Left renal cortex interstitium (tissue), 4 donors: ENCODE data around the gene UBE2F. TPM values are rescaled to one million over a fixed set of nuclear protein-coding genes. Genes with fewer than 3 reads are reported as not detected.

ENCODE experiments used
- DNase-seq, 4 donors: peaks; one replicate each; pipeline ENCODE4 v3.0.0-alpha.2; 2013; ENCODE audit warnings: low read depth in 4 of 4, low spot score in 2 of 4, missing footprints in 1 of 4
- polyA plus RNA-seq, 4 donors: library from polyadenylated mRNA; unstranded; fragments of 120-200 nt; gene quantifications; one replicate each; pipeline ENCODE4 v1.2.1, GENCODE V29; 2013; ENCODE audit not compliant: insufficient read length in 4 of 4

The UBE2F gene
- polyA plus RNA-seq, 4 donors, result 41.9 to 46.4 (median 43.6) TPM

DNA sequence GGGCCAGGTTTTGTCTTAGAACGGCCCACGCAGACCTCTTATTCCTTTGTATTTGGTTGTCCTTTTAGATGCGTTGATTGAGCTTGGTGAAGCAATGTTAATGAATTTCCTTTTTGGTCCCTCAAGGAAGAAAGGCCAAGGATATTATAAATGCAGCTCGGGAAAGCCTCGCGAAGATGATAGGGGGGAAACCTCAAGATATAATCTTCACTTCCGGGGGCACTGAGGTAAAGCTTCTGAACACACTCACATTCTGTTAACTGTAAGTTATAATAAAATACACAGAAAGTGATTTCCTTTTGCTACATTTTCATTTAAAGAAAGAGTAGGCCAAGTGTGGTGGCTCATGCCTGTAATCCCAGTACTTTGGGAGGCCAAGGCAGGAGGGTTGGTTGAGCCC is 101.1 kb downstream of the UBE2F start:
- no peak for DNase-seq

DNA sequence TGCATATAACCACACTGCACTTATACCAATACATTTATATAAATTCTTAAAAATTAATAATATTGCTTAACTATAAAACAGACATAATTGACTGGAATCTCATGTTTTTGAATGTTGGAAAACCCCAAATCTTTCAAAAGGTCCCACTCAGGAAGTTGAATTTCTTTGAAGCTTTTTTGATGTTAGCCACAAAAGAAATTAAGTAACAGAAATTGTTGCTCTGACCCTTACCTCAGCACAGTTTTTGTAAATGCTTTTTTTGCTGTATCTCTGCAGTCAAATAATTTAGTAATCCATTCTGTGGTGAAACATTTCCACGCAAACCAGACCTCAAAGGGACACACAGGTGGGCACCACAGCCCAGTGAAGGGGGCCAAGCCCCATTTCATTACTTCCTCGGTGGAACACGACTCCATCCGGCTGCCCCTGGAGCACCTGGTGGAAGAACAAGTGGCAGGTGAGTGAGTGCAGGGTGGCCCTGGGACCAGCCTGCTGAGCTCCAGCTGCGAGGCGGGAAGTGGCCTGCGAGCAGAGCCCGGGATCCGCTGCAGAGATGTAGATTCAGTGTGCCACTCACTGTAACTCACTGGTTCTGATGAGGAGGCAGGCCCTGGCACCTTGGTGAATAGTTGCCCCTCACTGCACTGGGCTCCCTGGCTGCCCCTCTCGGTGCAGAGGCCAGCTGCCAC is 102.4 kb downstream of the UBE2F start:
- no peak for DNase-seq

DNA sequence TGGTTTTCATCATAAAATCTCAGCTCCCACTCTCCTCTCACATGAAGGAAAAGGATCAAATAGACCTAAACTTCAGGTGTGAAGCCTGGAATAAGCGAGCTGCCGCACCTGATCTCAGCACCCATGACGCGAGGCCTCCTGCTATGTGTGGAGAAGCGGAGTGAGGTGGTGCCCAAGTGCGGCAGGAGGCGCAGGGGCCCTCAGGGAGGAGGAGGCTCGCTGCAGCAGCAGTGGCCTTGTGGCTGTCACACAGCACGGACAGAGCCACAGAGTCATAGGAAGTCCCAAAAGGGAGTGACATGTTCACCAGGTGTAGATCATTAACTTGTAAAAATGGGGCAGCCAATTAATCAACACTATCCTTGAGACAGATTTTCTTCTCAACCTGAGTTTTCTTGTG is 103.1 kb downstream of the UBE2F start:
- no peak for DNase-seq

DNA sequence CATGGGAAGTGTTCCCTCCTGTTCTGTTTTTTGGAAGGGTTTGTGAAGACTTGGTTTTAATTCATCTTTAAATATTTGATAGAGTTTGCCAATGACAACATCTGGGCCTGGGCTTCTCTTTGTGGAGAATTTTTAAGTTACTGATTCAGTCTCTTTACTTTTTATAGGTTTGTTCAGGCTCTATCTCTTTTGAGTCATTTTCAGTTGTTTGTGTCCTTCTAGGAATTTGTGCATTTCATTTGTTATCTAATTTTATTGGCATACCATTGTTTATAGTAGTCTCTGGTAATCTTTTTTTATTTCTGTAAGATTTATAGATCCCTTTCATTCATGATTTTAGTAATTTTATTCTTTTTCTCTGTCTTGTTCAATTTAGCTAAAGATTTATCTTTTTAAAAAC is 108.6 kb downstream of the UBE2F start:
- DNase-seq, result no peak

DNA sequence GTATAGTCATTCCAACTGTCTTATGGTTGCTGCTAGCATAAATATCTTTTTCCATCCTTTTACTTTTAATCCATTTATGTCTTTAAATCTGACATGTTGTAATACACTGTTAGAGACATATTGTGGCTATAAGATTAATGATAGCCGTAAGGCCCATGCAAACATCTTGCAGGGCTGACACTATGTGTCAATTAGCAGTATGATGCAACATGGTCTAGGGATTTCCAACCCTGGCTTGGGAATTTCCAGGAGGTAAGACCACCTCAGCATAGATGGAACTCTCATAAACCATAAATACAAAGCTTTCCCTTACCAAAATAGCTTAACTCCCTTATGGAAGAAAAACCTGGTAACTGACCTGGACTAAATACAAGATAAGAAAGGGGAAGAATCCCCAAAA is 110.5 kb downstream of the UBE2F start:
- no peak for DNase-seq

DNA sequence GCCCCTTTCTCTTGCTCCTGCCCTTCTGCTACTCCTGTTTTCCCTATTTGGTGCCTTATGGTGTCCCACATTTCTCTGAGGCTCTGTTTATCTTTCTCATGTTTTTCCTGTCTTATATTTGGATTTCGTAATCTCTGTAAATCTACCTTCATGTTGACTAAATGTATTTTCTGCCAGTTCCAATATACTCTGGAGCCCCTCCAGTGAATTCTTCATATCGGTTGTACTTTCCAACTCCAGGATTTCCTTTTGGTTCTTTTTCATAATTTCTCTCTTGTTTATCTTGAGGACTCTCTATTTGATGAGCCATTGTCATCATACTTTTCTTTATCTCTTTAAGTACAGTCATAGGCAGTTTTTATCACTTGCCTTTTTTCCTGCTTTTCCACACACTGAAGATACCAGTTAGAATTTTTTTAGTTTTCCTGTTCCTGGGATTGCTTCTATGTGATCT is 113.1 kb downstream of the UBE2F start:
- DNase-seq, result no peak

DNA sequence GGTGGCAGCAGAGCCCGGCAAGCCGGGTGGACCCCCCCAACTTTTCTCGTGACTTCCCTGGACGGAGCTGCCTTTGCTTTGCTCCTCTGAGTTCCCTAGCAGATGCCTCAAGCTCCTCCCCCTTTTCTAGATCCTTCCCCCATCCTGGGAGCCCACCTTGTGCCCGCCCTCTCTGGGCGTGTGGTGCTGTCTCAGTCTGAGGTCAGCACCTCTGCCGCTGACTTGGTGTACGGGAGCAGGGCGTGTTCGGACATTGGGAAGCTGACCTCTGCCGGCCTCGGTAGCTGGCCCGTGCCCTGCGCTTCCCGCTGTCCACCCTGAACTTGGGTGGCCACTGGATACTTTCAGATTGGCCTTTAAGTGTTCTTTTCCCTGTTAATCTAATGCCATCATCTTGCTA is 113.7 kb downstream of the UBE2F start:
- no peak for DNase-seq

DNA sequence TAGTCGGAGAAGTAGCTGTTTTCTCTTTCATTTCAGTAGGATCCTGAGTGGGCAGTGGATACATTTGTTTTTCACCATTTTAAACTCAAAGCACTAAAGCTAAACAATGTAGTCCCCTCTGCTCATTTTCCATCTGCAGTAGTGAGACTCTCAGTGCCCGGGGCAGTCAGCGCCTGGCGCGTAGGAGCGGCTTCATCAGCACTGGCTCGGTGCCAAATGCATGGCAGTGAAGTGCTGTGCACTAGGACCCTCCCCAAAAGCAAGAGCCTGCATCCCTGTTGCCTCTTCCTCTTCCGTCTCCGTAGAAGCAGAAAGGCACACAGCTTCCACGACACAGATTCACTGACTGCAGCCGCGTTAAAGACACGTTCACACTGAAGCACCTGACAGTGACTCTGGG is 114.3 kb downstream of the UBE2F start:
- DNase-seq, result no peak

DNA sequence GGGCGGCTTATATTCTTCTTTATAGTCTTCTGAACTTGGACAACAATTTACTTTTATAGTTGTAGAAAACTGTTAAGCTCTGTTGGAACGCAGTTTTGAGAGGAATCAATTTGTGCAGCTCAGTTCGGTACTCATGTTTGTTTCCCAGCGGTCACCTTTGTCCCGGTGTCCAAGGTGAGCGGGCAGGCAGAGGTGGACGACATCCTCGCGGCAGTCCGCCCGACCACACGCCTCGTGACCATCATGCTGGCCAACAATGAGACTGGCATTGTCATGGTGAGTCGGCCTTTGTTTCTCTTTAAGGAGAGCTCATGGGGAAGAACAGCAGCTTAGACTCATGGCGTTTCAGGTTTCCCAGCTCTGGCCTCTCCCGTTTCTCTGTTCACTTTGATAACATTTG is 114.7 kb downstream of the UBE2F start:
- no peak for DNase-seq

DNA sequence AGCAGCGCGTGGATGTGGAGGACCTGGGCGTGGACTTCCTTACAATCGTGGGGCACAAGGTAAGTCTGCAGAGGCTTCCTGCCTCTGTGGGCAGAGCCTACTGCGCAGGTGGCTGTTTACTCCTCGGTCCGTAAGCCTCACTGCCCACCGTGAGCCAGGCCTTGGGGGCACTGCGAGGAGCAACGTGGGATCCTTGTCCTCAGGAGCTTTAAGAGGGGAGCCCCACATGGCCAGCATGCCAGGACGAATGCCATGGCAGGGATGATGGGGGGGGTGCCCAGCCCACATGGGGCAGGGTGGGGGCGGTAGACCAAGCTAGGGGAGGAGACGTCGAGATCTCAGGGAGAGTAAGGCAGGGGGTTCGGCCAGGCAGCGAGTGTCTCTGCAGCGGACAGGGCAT is 115.3 kb downstream of the UBE2F start:
- no peak for DNase-seq

DNA sequence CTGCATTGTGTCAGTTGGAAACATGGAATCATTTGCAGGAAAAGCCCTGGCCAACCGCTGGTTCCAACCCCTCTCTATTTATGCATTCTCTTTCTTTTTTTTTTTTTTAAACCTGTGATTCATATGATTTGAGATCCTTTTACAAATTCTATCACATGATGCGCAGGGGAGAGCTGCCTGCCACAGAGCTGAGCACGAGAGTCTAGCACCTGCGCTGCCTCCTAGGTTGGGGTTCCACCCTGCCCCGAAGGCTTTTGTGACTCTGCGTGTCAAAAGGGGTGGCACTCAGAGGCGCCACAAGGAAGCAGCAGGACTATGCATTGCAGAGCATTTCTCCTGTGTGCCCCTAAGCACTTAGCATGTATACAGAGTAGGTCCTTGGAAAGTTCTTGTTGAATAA is 116.0 kb downstream of the UBE2F start:
- no peak for DNase-seq

DNA sequence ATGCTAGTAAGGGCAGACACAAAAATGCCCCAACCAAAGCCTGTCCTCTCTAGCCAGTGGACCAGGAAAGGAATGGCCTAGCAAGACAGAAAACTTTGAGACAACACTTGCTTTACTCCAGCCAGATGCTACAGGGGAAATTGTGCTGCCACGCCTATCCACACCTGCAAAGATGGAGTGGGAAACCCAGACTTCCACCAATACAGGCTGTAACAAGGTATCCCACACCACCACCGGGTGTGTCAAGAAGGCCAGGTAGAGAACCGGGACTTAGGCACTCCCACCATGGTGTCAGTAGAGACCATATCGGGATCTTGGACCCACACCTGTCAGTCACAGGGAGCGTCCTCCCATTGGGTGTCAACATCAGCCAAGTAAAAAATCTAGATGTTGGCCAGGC is 117.1 kb downstream of the UBE2F start:
- no peak for DNase-seq

DNA sequence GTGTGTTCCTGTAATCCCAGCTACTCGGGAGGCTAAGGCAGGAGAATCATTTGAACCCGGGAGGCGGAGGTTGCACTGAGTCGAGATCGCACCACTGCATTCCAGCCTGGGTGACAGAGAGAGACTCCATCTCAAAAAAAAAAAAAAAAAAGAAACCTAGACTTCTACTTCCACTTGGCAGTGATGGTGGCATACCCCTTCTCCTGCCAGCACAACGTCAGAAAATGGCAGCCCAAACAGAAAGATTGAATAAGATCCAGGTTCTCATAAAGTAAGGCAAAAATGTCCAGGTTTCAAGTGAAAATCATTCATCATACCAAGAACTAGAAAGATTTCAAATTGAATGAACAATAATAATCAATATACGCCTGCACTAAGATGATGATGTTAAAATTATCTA is 117.9 kb downstream of the UBE2F start:
- DNase-seq, result no peak

DNA sequence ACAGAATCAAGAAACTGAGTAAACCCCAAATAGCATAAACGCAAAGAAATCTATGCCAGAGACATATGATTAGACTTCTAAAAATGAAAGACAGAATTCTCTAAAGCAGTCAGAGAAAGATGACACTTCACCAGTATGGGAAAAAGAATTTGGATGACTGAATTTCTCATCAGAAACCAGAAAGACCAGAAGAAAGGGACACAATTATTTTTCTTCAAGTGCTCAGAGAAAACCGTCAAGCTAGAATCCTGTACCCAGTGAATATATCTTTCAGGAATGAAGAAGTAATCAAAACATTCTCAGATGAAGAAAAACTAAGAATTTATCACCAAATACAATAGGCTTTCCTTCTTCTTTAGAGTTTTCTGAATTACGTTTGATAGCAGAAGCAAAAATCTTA is 119.1 kb downstream of the UBE2F start:
- DNase-seq, result no peak

DNA sequence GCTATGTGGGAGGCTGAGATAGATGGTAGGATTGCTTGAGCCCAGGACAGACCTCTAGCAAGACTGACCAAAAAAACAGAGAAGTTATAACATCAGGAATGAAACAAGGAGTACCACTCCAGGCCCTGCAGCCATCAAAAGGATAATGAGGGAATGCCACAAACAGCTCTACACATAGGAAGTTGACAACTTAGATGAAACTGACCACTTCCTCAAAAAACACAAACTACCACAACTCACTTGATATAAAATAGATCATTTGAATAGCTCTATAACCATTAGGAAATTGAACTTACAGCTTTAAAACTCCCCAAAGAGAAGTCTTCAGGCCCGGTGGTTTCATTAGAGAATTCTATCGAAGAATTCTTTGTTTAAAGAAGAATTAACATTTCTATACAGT is 120.4 kb downstream of the UBE2F start:
- DNase-seq, result no peak

DNA sequence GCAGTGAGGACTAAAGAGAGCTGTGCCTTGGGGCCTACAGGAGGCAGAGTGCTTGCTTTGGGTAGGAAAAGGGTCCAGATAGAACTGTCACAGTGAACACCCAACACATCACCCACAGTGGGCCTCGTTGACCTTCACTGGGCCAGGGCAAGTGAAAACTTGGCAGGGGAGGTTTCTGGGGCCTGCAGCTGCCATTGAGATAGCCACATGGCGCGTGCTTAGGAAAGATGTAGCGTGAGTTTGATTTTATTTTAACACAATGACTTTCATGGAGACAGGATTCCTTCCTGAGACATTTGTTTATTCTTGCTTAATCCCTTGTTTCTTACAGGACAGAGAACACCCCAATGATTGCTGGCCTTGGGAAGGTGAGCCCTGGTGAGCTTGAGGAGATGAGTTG is 124.1 kb downstream of the UBE2F start:
- DNase-seq, result no peak

DNA sequence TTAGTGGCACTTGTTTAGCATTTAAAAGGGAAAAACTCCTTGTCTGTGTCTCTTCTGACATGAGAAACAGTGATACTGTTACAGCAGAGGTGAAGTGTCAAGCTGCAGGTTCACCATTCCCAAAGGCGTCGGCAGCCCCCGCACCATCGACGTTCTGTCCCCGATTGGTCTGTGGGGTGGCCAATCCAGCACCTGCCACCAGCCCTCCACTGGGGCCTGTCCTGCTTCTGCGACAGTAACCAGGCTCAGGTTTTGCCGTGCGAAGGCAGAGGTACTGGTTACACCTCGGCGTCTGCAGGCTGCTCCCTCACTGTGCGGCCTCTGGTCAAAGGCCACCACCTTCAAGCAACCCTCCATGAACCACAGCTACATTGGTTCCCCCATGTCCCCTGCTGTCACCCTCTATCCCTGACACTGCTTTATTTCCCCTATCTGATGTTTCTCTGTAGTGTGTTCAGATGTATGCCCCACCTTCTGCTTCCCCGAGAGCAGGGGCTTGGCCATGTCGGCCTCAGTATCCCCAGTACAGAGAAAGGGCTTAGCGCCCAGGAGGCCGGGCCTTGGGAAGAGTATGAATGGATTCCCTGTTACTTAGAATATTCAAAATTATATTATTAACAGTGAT is 124.7 kb downstream of the UBE2F start:
- DNase-seq, result no peak

Other genes starting within 250 kb of the UBE2F start
- gene RBM44, start 168.2 kb upstream of the UBE2F start, polyA plus RNA-seq, result 1 to 10 TPM in 1 of 4 donors, under 1 TPM in 3; 0.30 to 1.4 (median 0.68) TPM
- gene RAMP1, start 107.4 kb upstream of the UBE2F start, polyA plus RNA-seq, result 10 to 100 TPM in 1 of 4 donors, 1 to 10 TPM in 3; 2.3 to 11.4 (median 6.7) TPM
- gene SCLY, start 94.0 kb downstream of the UBE2F start, polyA plus RNA-seq, result 10 to 100 TPM; 21.6 to 33.9 (median 32.1) TPM
- 1 to 10 TPM in 3 of 4 donors, under 1 TPM in 1; 0.25 to 3.0 (median 2.1) TPM for gene ESPNL, start 133.3 kb downstream of the UBE2F start, polyA plus RNA-seq
- under 1 TPM; 0.18 to 0.57 (median 0.44) TPM for gene KLHL30, start 171.7 kb downstream of the UBE2F start, polyA plus RNA-seq
- gene ERFE, start 192.0 kb downstream of the UBE2F start, polyA plus RNA-seq, result 1 to 10 TPM; 4.4 to 7.8 (median 5.1) TPM
- 10 to 100 TPM; 38.8 to 60.8 (median 47.8) TPM for gene ILKAP, start 236.7 kb downstream of the UBE2F start, polyA plus RNA-seq